AG10803 (cell line): ENCODE results near the gene CRYBB3.
"Not testable (repeated sequence)": the region's sequence is repeated elsewhere in the genome, so short reads cannot be mapped to it uniquely, and the experiment has no call there.

ENCODE experiments used
- DNase-seq: peaks from one replicate; pipeline ENCODE4 v3.0.0; 2010; ENCODE audit warnings: low read depth
- H3K4me3 ChIP-seq: 2 replicates; pipeline ENCODE4 v1.5.1; 2011; ENCODE audit warnings: mild to moderate bottlenecking, low read length, control low read depth
- CTCF ChIP-seq: conservative IDR thresholded peaks from 2 replicates; pipeline ENCODE4 v1.5.1; 2011; ENCODE audit warnings: mild to moderate bottlenecking, low read length, control low read depth, inconsistent platforms

Gene CRYBB3

GRCh38 chr22:25176175-25176574, 23.5 kb upstream of the CRYBB3 start:
- no peak for TF ChIP-seq CTCF
- no peak overlapping the region for H3K4me3 ChIP-seq
- DNase-seq = no peak

- no peak overlapping the region for H3K4me3 ChIP-seq
- TF ChIP-seq CTCF = no peak
- DNase-seq = no peak
Measured at GRCh38 chr22:25176799-25177198, 22.9 kb upstream of the CRYBB3 start.

GRCh38 chr22:25177226-25177625, 22.4 kb upstream of the CRYBB3 start:
- DNase-seq = no peak
- no peak for TF ChIP-seq CTCF
- H3K4me3 ChIP-seq = no peak overlapping the region

- no peak for DNase-seq
- TF ChIP-seq CTCF = no peak
Measured at GRCh38 chr22:25177895-25178294, 21.8 kb upstream of the CRYBB3 start.

GRCh38 chr22:25178348-25178747, 21.3 kb upstream of the CRYBB3 start:
- not testable (repeated sequence) for H3K4me3 ChIP-seq, DNase-seq

More at GRCh38 chr22:25177895-25178294, 21.8 kb upstream of the CRYBB3 start:
- H3K4me3 ChIP-seq = no peak overlapping the region

GRCh38 chr22:25178869-25179631, 20.6 kb upstream of the CRYBB3 start:
- DNase-seq, H3K4me3 ChIP-seq: not testable (repeated sequence)

GRCh38 chr22:25182131-25183110, 17.2 kb upstream of the CRYBB3 start:
- TF ChIP-seq CTCF = no peak
- no peak overlapping the region for H3K4me3 ChIP-seq
- DNase-seq = peak; percentile 12
